CD14-positive monocyte (primary cell): ENCODE measurements around the gene ARRDC1. TPM values are rescaled to one million over a fixed set of nuclear protein-coding genes. Genes with fewer than 3 reads are reported as not detected.

Experiments used
- DNase-seq, 3 donors: peaks; one replicate each; pipeline ENCODE4 v3.0.0-alpha.2; 2011 to 2022
- H2AFZ ChIP-seq: 2 replicates; pipeline ENCODE4 v1.6.0; 2012; ENCODE audit warnings: mild to moderate bottlenecking, low read depth, low read length, inconsistent platforms; ENCODE audit not compliant: insufficient read depth, poor library complexity, severe bottlenecking
- H3K27ac ChIP-seq, 2 donors: 1 replicate in 1 of 2; 2 replicates in 1 of 2; pipeline ENCODE4 v1.5.1; 2012 to 2013; ENCODE audit warnings: low read length in 2 of 2, control low read depth in 1 of 2, inconsistent platforms in 1 of 2, low read depth in 1 of 2, mild to moderate bottlenecking in 1 of 2
- H3K27me3 ChIP-seq, 2 donors: one replicate each; pipeline versions ENCODE4 v1.6.0 to v1.6.1; 2011 to 2013; ENCODE audit warnings: low read length in 2 of 2; ENCODE audit not compliant: control insufficient read depth in 2 of 2, insufficient read depth in 2 of 2
- H3K36me3 ChIP-seq, 2 donors: replicated peaks in 1 of 2; 1 replicate in 1 of 2; 2 replicates in 1 of 2; pipeline versions ENCODE4 v1.5.1 to v1.6.1; 2012 to 2013; ENCODE audit warnings: low read length in 2 of 2, control low read depth in 1 of 2, inconsistent platforms in 1 of 2, mild to moderate bottlenecking in 1 of 2; ENCODE audit not compliant: insufficient read depth in 2 of 2, control insufficient read depth in 1 of 2
- H3K4me1 ChIP-seq, 2 donors: 1 replicate in 1 of 2; 2 replicates in 1 of 2; pipeline versions ENCODE4 v1.5.1 to v1.6.1; 2012 to 2013; ENCODE audit warnings: low read length in 2 of 2, control low read depth in 1 of 2, inconsistent platforms in 1 of 2, mild to moderate bottlenecking in 1 of 2, moderate library complexity in 1 of 2; ENCODE audit not compliant: insufficient read depth in 2 of 2, control insufficient read depth in 1 of 2
- H3K4me2 ChIP-seq: replicated peaks from 2 replicates; pipeline ENCODE3; 2012; ENCODE audit warnings: low read length, moderate library complexity, mild to moderate bottlenecking; ENCODE audit not compliant: poor library complexity, severe bottlenecking; ENCODE audit errors: extremely low read depth
- H3K4me3 ChIP-seq, 3 experiments: fragments of 200-600 bp in 1 of 3; sonication (generic) in 1 of 3; replicated peaks in 1 of 3; 1 replicate in 2 of 3; 2 replicates in 1 of 3; pipeline ENCODE4 v1.5.1; 2011 to 2013; ENCODE audit warnings: low read length in 3 of 3, mild to moderate bottlenecking in 3 of 3, control low read depth in 2 of 3, low read depth in 2 of 3, inconsistent platforms in 1 of 3, moderate library complexity in 1 of 3
- H3K79me2 ChIP-seq: 2 replicates; pipeline ENCODE4 v1.6.0; 2012; ENCODE audit warnings: mild to moderate bottlenecking, control low read depth, inconsistent platforms, low read length, moderate library complexity; ENCODE audit not compliant: insufficient read depth
- H3K9ac ChIP-seq: 2 replicates; pipeline ENCODE4 v1.6.0; 2017; ENCODE audit warnings: low read length, mild to moderate bottlenecking; ENCODE audit not compliant: insufficient read depth, poor library complexity, severe bottlenecking
- H3K9me3 ChIP-seq, 2 donors: replicated peaks in 1 of 2; 1 replicate in 1 of 2; 2 replicates in 1 of 2; pipeline versions ENCODE4 v1.5.1 to v1.6.1; 2012 to 2013; ENCODE audit warnings: low read length in 2 of 2, control low read depth in 1 of 2; ENCODE audit not compliant: control insufficient read depth in 1 of 2, insufficient read depth in 1 of 2
- H4K20me1 ChIP-seq: 2 replicates; pipeline ENCODE4 v1.6.0; 2012; ENCODE audit warnings: mild to moderate bottlenecking, low read length, control low read depth, moderate library complexity; ENCODE audit not compliant: insufficient read depth
- H3K27ac Mint-ChIP-seq, 7 donors: one replicate each; pipeline ENCODE4 v1.8.0; 2020; ENCODE audit warnings: mild to moderate bottlenecking in 7 of 7, mixed read lengths in 7 of 7, moderate library complexity in 6 of 7, inconsistent platforms in 2 of 7
- H3K27me3 Mint-ChIP-seq, 3 donors: one replicate each; pipeline ENCODE4 v1.8.0; 2021 to 2022; ENCODE audit warnings: low read depth in 3 of 3, mild to moderate bottlenecking in 3 of 3, mixed read lengths in 3 of 3, moderate library complexity in 3 of 3, inconsistent platforms in 1 of 3
- H3K36me3 Mint-ChIP-seq, 2 donors: one replicate each; pipeline ENCODE4 v1.8.0; 2020; ENCODE audit warnings: mixed read lengths in 2 of 2, inconsistent platforms in 1 of 2, mild to moderate bottlenecking in 1 of 2
- H3K4me1 Mint-ChIP-seq: one replicate; pipeline ENCODE4 v1.8.0; 2020; ENCODE audit warnings: mild to moderate bottlenecking, mixed read lengths
- H3K4me3 Mint-ChIP-seq, 2 donors: one replicate each; pipeline ENCODE4 v1.8.0; 2020; ENCODE audit warnings: mild to moderate bottlenecking in 2 of 2, mixed read lengths in 2 of 2, moderate library complexity in 1 of 2
- H3K9me3 Mint-ChIP-seq, 7 donors: one replicate each; pipeline ENCODE4 v1.8.0; 2020 to 2022; ENCODE audit warnings: mixed read lengths in 7 of 7, mild to moderate bottlenecking in 6 of 7, moderate library complexity in 6 of 7, inconsistent platforms in 2 of 7
- CTCF ChIP-seq: fragments of 200-600 bp; IDR thresholded peaks from one replicate; pipeline ENCODE4 v1.8.0; 2022; ENCODE audit warnings: antibody characterized with exemption, mild to moderate bottlenecking
- WGBS: methylation state at CpG from one replicate; pipeline ENCODE4 v1.1.5; 2013; ENCODE audit warnings: missing lambda C conversion rate; ENCODE audit not compliant: insufficient coverage; 5-methylcytosine and 5-hydroxymethylcytosine counted together
- intact Hi-C, 2 donors: fragments of 100-400 bp; cut with micrococcal nuclease; formaldehyde crosslinking; loops; one replicate each; pipeline versions ENCODE4 v1.15.0 to v1.15.1; 2023
- polyA plus RNA-seq, 3 donors: library from polyadenylated mRNA; depleted of rRNA in 1 of 3; unstranded in 2 of 3; stranded (reverse) in 1 of 3; fragments of 300-500 nt in 2 of 3; fragments of >200 nt in 1 of 3; fragmentation: Illumina TruSeq in 2 of 3; gene quantifications; 1 replicate in 2 of 3; 2 replicates in 1 of 3; pipeline ENCODE4 v1.2.3, GENCODE V29; 2012 to 2021

ARRDC1 gene
- polyA plus RNA-seq, 3 donors = 83.2 to 454 (median 87.6) TPM

- H3K4me2 ChIP-seq = no peak overlapping the region
- peak overlapping the region in 1 of 2 donors; percentile 74 for H3K27ac ChIP-seq
Observed at GRCh38 chr9:137631345-137632229, 26.1 kb downstream of the ARRDC1 start.

More at GRCh38 chr9:137631345-137632229, 26.1 kb downstream of the ARRDC1 start:
- WGBS = 86% methylated on average over 6 of the region's 16 CpGs
- Mint-ChIP-seq H3K27ac (peak overlapping the region in 6 of 7 donors; percentile 40 to 87 (median 74)), H3K27me3 (peaks cover 0 to 2% (median 0%) of the 10 kb centered on the region in 3 donors), H3K4me3 (no peak overlapping the region), H3K36me3 (peaks cover 10 to 14% of the 10 kb centered on the region in 2 donors), H3K4me1 (peaks cover 49% of the 10 kb centered on the region), H3K9me3 (no peaks in the 10 kb centered on the region)
- Histone ChIP-seq H3K4me3 (no peak overlapping the region), H2AFZ (no peak overlapping the region), H3K9ac (no peak overlapping the region), H4K20me1 (peaks cover 90% of the 10 kb centered on the region), H3K27me3 (no peaks in the 10 kb centered on the region), H3K79me2 (peaks cover 97% of the 10 kb centered on the region), H3K4me1 (peaks cover 39 to 56% of the 10 kb centered on the region in 2 donors), H3K36me3 (no peaks in the 10 kb centered on the region), H3K9me3 (no peaks in the 10 kb centered on the region)
- intact Hi-C loops = no loop called here
- DNase-seq = peak; percentile 48 to 67 (median 53)
- TF ChIP-seq CTCF = no peak
